HepG2 (cell line): ENCODE measurements around the gene TCAF1. TPM values are rescaled to one million over a fixed set of nuclear protein-coding genes. Genes with fewer than 3 reads are reported as not detected.

Source experiments
- CREM ChIP-seq, 2 experiments: sonication (generic) in 1 of 2; formaldehyde crosslinking in 1 of 2; IDR thresholded peaks; 2 replicates each; pipeline versions ENCODE4 v1.4.0 to v1.6.1; 2016 to 2020; ENCODE audit warnings: antibody characterized with exemption in 1 of 2, mild to moderate bottlenecking in 1 of 2, missing genetic modification reagents in 1 of 2
- FOXO1 ChIP-seq: sonication (generic); formaldehyde crosslinking; IDR thresholded peaks from 2 replicates; pipeline ENCODE4 v1.4.0; 2020; ENCODE audit warnings: missing genetic modification reagents
- HDAC6 ChIP-seq: fragments of 200-600 bp; sonication (generic); IDR thresholded peaks from 2 replicates; pipeline ENCODE4 v1.7.0; 2017; ENCODE audit warnings: mild to moderate bottlenecking, antibody characterized with exemption, low read length, low read depth
- HOXA9 ChIP-seq: sonication (generic); formaldehyde crosslinking; IDR thresholded peaks from 2 replicates; pipeline ENCODE4 v1.8.1; 2022; ENCODE audit warnings: missing genetic modification reagents, mild to moderate bottlenecking, moderate library complexity, borderline replicate concordance
- KAT7 ChIP-seq: IDR thresholded peaks from 2 replicates; pipeline ENCODE4 v1.6.1; 2018; ENCODE audit warnings: borderline replicate concordance, missing compliant biosample characterization
- KLF9 ChIP-seq: IDR thresholded peaks from 2 replicates; pipeline ENCODE4 v1.6.1; 2016; ENCODE audit warnings: low read depth
- MXD4 ChIP-seq: IDR thresholded peaks from 2 replicates; pipeline ENCODE4 v1.6.1; 2016; ENCODE audit warnings: mild to moderate bottlenecking, missing biosample characterization, missing genetic modification reagents
- MYNN ChIP-seq: sonication (generic); formaldehyde crosslinking; IDR thresholded peaks from 2 replicates; pipeline ENCODE4 v1.4.0; 2020; ENCODE audit warnings: mild to moderate bottlenecking, low read depth, missing genetic modification reagents
- NR1H2 ChIP-seq: sonication (generic); formaldehyde crosslinking; IDR thresholded peaks from 2 replicates; pipeline ENCODE4 v1.8.1; 2022; ENCODE audit warnings: low read depth, missing genetic modification reagents, borderline replicate concordance
- RERE ChIP-seq: IDR thresholded peaks from 2 replicates; pipeline ENCODE4 v1.6.1; 2016; ENCODE audit warnings: low read depth, missing genetic modification reagents, missing compliant biosample characterization
- SSRP1 ChIP-seq: IDR thresholded peaks from 2 replicates; pipeline ENCODE4 v1.6.1; 2016; ENCODE audit warnings: control low read depth
- ZBTB33 ChIP-seq: sonication (generic); formaldehyde crosslinking; IDR thresholded peaks from 2 replicates; pipeline ENCODE4 v1.4.0; 2020; ENCODE audit warnings: missing genetic modification reagents
- ZBTB49 ChIP-seq: sonication (generic); formaldehyde crosslinking; IDR thresholded peaks from 2 replicates; pipeline ENCODE4 v1.4.0; 2020; ENCODE audit warnings: missing genetic modification reagents, borderline replicate concordance
- ZNF281 ChIP-seq: sonication (generic); formaldehyde crosslinking; IDR thresholded peaks from 2 replicates; pipeline ENCODE4 v1.4.0; 2020; ENCODE audit warnings: missing genetic modification reagents, borderline replicate concordance
- ZNF589 ChIP-seq: sonication (generic); formaldehyde crosslinking; conservative IDR thresholded peaks from 2 replicates; pipeline ENCODE4 v1.8.0; 2022; ENCODE audit warnings: mild to moderate bottlenecking, moderate library complexity, missing genetic modification reagents
- polyA plus RNA-seq, 8 experiments: library from polyadenylated mRNA; depleted of rRNA in 3 of 8; stranded (reverse) in 7 of 8; unstranded in 1 of 8; fragments of >200 nt; fragmentation: Illumina TruSeq in 4 of 8; extraction: Trizol in 4 of 8; gene quantifications; 2 replicates each; pipeline versions ENCODE4 v1.2.1 to v1.2.3, GENCODE V29; 2011 to 2016; ENCODE audit warnings: low read depth in 4 of 8, missing spikeins in 1 of 8, mixed read lengths in 1 of 8; ENCODE audit not compliant: insufficient read depth in 1 of 8
- total RNA-seq, 5 experiments: library from RNA; depleted of rRNA; stranded (reverse); fragments of >200 nt; fragmentation: Illumina TruSeq; extraction: Trizol; gene quantifications; 2 replicates each; pipeline ENCODE4 v1.2.3, GENCODE V29; 2016; ENCODE audit warnings: low read depth in 1 of 5

Gene TCAF1
- total and polyA plus RNA-seq, 2 of the 13 experiments (the other 11 are each of a cell fraction or from before 2014, with no cell fraction given): 36.2 to 101 TPM

GRCh38 chr7:143900230-143900766 lies 1.7 kb downstream of the TCAF1 start (continued):
- TF ChIP-seq RERE (CRISPR knock-in tag) (peak; percentile 30; the same call in 1 of the 2 replicates), CREM (IDR thresholded peaks at IDR 0.05) (peak; percentile 65), CREM (CRISPR knock-in tag; IDR thresholded peaks at IDR 0.05) (no peak), ZBTB49 (CRISPR knock-in tag) (no peak), KAT7 (CRISPR knock-in tag) (peak; percentile 73; the same call in 1 of the 2 replicates), FOXO1 (CRISPR knock-in tag) (peak; percentile 88; the same call in 1 of the 2 replicates), HDAC6 (no peak), SSRP1 (CRISPR knock-in tag) (no peak), KLF9 (CRISPR knock-in tag) (peak; percentile 68; the same call in 1 of the 2 replicates), ZBTB33 (CRISPR knock-in tag) (no peak), HOXA9 (CRISPR knock-in tag) (no peak), NR1H2 (no peak), MXD4 (CRISPR knock-in tag) (peak; percentile 53; the same call in 1 of the 2 replicates), ZNF589 (no peak), MYNN (CRISPR knock-in tag) (no peak), ZNF281 (CRISPR knock-in tag) (peak; percentile 42; the same call in 1 of the 2 replicates)
